GM12892 (cell line): ENCODE measurements around the gene RAB20.

Experiments used
- POLR2A ChIP-seq: IDR thresholded peaks from 2 replicates; pipeline ENCODE4 v1.6.1; 2011; ENCODE audit warnings: low read depth, low read length, control low read depth
- POLR2AphosphoS5 ChIP-seq: IDR thresholded peaks from 2 replicates; pipeline ENCODE4 v1.6.1; 2011; ENCODE audit warnings: low read depth, low read length, control low read depth

DNA sequence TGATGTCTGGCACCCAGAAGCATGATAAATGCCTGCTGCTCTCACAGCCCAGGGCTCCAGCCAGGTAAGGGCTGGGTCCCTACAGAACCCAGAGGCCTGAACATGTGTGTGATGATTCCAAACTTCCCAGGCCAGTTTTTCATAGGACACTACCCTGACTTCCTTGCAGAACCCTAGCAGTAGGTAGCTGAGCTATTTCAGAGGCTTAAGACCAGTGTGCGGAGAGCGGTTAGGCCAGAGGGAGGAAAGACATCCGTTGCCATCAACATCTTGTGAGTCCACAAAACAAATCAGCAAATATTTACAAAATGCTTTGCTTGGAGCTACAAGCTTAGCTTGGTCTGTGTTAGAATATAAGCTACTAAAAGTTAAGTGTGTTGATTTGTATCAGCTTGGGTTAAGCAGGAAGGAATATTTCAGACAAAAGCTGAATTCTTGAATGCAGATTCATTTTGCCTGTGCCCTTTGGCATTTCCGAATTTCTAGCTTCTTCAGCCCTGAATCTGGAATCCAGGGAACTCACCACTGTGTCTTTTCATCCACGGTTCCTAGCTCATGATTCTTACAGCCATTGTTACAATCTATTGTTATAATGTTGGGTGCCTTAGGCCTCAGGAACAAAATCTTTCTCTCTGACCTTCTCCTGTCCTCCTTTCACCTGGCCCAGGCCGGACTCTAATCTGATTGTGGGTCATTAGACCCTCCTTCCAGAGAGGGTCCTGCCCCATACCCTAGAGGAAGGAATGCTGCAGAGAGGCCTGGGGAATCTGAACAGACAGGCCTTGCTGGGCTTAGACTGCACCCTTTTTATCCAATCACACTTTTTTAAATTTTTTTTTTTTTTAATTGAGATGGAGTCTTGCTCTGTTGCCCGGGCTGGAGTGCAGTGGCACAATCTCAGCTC is 12.4 kb downstream of the RAB20 start:
- TF ChIP-seq POLR2A (no peak), POLR2AphosphoS5 (no peak)
